ENCODE measurements around the gene NDST1. TPM values are rescaled to one million over a fixed set of nuclear protein-coding genes. Genes with fewer than 3 reads are reported as not detected.

NDST1 gene
- total and polyA plus RNA-seq, 2 donors (not counting 3 experiments of a cell fraction or from before 2014, with no cell fraction given), result 38.6 to 102 TPM

- no peaks in the 10 kb centered on the region for H3K9me1 ChIP-seq (replicated peaks; ENCODE audit: control insufficient read depth, extremely low read depth, insufficient read depth, low read length)
- FAIRE-seq (no peak), DNase-seq (ENCODE audit: low read depth, low spot score) (no peak)
- H3K4me1 ChIP-seq (ENCODE audit: control insufficient read depth, extremely low read depth, insufficient read depth, low read length), result no peaks in the 10 kb centered on the region
- no peak overlapping the region for H3K4me2 ChIP-seq (ENCODE audit: insufficient read depth, low read length)
- H3K9ac ChIP-seq (replicated peaks; ENCODE audit: extremely low read depth, insufficient read depth, low read length), result no peak overlapping the region
- H3K36me3 ChIP-seq (ENCODE audit: control insufficient read depth in 2 of 2, extremely low read depth in 1 of 2, insufficient read depth in 2 of 2, low read length in 2 of 2), result peaks cover 0 to 28% of the 10 kb centered on the region in 2 experiments
- ChIA-PET CTCF (interaction anchor here (0.7 to 2.4 kb wide), 4 partner anchors 16 to 79 kb away, joined by 3 to 16 read pairs (median 4); no protein-coding TSS in a partner anchor), POLR2A (no interaction called here)
- H3K27ac ChIP-seq (ENCODE audit: insufficient read depth, low read depth, low read length), result no peak overlapping the region
- no peak overlapping the region for H3K4me3 ChIP-seq (replicated peaks in 1 of 3; ENCODE audit: insufficient read depth in 1 of 3, low read depth in 1 of 3, low read length in 3 of 3)
- dilution Hi-C loops (cut with MboI; ENCODE audit: extremely low pct_ligation_motif_present, low sequenced_read_pairs), result no loop called here
- no TSS peak for BruUV-seq (replicated peaks)
- no peak overlapping the region for H2AFZ ChIP-seq (ENCODE audit: low read depth, low read length)
- intact Hi-C loops (cut with micrococcal nuclease), result no loop called here
- peaks cover 16% of the 10 kb centered on the region for H3K79me2 ChIP-seq (ENCODE audit: control insufficient read depth, insufficient read depth, low read length)
- no peaks in the 10 kb centered on the region for H3K9me3 ChIP-seq (replicated peaks; ENCODE audit: control insufficient read depth, insufficient read depth, low read length)
- no peaks in the 10 kb centered on the region for H4K20me1 ChIP-seq (replicated peaks; ENCODE audit: control insufficient read depth, extremely low read depth, insufficient read depth, low read length)
- H3K27me3 ChIP-seq (ENCODE audit: control insufficient read depth in 2 of 2, insufficient read depth in 2 of 2, low read length in 2 of 2), result no peaks in the 10 kb centered on the region
- TF ChIP-seq POLR2AphosphoS5 (IDR thresholded peaks at IDR 0.05; ENCODE audit: insufficient read depth, low read depth, low read length) (no peak), GATA2 (IDR thresholded peaks at IDR 0.05; ENCODE audit: insufficient read depth, insufficient read length, low read depth, low read length) (no peak), EZH2 (IDR thresholded peaks at IDR 0.05; ENCODE audit: borderline replicate concordance, low read depth, low read length, severe bottlenecking) (no peak), FOS (IDR thresholded peaks at IDR 0.05; ENCODE audit: borderline replicate concordance, insufficient read depth, low read length) (no peak), CTCF (IDR thresholded peaks at IDR 0.05; ENCODE audit: extremely low read depth in 1 of 2, insufficient read depth in 1 of 2, low read depth in 1 of 2, low read length in 2 of 2) (no peak), MYC (IDR thresholded peaks at IDR 0.05; ENCODE audit: low read depth, low read length) (no peak), MAX (IDR thresholded peaks at IDR 0.05; ENCODE audit: insufficient read depth, insufficient read length) (no peak), JUN (IDR thresholded peaks at IDR 0.05; ENCODE audit: borderline replicate concordance, insufficient read depth, insufficient read length, low read depth) (no peak), POLR2A (IDR thresholded peaks at IDR 0.05; ENCODE audit: low read depth, low read length) (no peak)
Observed at GRCh38 chr5:150528924-150529546, 21.1 kb downstream of the NDST1 start.

Measured in endothelial cell of umbilical vein (primary cell).